HG03060 (cell line): Measurements from ENCODE around the gene SULT1B1.

Source experiments
- ATAC-seq: cut with Tn5 transposase; IDR thresholded peaks from one replicate; pipeline ENCODE4 v1.9.1; 2021; ENCODE audit warnings: low read depth, moderate number of reproducible peaks; ENCODE audit not compliant: unreplicated experiment

Gene SULT1B1

DNA sequence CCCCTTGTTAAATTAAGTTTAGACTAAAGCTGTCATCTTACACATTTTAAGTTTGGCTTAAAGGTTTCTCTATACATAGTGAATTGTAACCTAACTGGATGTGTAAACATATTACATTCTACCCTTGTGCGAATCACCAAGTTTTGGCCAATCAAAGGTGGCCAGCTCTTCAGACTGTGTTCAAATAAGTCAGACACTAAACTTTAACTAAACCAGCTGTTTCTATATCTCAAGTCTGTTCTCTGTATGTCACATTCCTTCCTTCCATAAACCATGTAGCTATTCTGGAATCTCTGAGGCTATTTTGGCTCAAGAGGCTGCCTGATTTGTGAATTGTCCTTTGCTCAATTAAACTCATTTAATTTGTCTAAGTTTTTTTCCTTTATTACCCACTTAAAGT is 6.7 kb downstream of the SULT1B1 start:
- ATAC-seq: no peak

- no peak for ATAC-seq
These were observed 10.1 kb downstream of the SULT1B1 start for GRCh38 chr4:69750346-69750745.

DNA sequence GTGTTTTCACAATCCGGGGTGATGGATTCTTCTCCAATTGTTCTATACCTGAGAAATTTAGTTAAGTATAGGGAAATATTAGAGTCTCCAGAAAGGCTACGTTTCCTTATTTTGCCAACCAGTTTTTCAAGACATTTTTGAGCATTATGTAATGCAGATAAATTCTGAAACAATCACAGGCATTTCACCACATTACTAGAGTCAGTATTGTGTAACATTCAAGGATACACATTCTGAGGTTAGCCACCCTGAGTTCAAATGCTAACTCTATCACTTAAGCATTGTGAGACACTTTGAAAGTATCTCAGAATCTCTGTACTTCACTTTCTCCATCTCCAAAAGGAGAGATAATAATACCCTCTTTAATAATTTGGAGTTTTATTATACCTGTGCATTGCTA is 10.6 kb downstream of the SULT1B1 start:
- no peak for ATAC-seq

GRCh38 chr4:69748173-69748572 is 12.2 kb downstream of the SULT1B1 start:
- ATAC-seq: no peak

DNA sequence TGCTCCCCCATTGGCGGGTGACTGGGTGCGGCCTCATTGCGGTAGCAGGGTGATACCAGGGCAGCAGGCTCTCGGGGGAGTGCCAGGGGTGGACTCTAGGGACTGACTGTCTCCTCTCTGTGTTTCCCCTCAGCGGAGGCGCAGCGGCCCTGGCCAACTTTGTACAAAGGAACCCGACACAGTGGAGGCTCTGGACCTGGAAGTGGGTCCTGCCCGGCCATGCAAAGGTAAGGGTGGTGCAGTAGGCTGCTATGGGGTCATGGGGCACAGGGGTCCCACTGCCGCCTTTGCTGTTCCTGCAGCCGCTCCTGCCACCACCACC is 16.3 kb downstream of the SULT1B1 start:
- no peak for ATAC-seq

GRCh38 chr4:69743476-69744156 is 16.8 kb downstream of the SULT1B1 start:
- no peak for ATAC-seq

- ATAC-seq: no peak
These were observed 17.8 kb downstream of the SULT1B1 start for GRCh38 chr4:69742596-69742995.

- ATAC-seq: no peak
These were observed 21.5 kb downstream of the SULT1B1 start for GRCh38 chr4:69738872-69739271.

- ATAC-seq: no peak
These were observed 25.3 kb downstream of the SULT1B1 start for GRCh38 chr4:69735119-69735518.

- no peak for ATAC-seq
These were observed 28.6 kb downstream of the SULT1B1 start for GRCh38 chr4:69731847-69732246.

GRCh38 chr4:69731241-69731640 is 29.2 kb downstream of the SULT1B1 start:
- ATAC-seq: no peak

GRCh38 chr4:69730002-69730401 is 30.4 kb downstream of the SULT1B1 start:
- no peak for ATAC-seq

GRCh38 chr4:69727926-69728325 is 32.5 kb downstream of the SULT1B1 start:
- ATAC-seq: no peak

DNA sequence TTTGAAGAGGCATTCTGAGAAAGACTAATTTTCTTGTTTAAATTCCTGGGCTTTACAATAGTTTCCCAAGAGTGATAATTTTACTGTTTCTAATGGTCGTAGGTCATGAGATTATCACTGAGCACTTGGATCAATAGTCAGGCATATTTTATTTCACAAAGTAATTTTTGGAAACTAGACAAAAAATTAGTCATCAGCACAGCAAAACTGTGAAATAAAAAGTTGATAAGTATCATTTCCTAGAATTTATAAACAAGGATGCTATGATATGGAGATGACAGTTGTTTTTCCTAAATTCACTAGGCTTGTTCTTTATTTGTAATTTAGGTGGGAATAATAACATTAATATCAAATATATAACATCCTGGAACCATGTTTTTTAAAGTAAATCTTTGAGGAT is 33.0 kb downstream of the SULT1B1 start:
- ATAC-seq: no peak

GRCh38 chr4:69726971-69727370 is 33.4 kb downstream of the SULT1B1 start:
- ATAC-seq: no peak

DNA sequence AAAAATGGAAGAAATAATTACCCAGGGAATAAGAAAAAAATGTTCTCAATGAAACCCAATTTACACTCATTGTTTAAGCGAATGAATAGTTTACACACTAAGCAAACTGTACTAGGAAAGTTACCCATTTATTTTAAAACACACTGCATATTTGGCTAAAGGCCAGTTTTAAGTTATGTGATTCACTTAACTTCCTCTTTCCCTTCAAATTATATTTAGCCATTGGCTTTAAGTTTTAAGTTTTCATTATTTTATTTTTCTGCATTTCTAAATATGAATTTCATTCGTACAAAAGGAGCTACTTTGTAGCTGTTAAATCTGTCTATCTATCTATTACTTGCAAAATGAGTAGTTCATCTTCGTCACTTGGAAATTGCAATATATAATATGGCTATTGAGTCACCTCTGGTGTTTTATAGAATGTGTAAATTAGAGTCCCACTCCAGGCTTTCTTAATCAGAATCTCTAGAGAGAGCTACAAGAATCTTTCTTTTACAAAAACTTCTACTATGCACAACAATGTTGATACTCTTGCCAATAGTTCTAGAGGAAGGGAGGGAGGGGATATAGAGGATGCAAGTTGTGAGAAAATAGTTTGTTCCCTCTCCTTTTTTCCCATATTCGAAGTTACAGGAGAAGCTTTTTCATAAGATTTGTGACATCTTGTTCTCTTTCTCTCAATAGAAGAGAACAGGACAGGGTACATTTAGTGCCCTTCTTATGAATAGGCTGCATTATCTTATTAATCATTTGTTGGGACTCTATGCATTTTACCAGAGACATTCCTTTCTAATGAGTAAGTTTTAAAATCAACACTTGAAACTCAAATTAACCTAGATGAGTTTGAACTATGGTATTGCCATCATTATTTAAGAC is 41.8 kb downstream of the SULT1B1 start:
- ATAC-seq: no peak

DNA sequence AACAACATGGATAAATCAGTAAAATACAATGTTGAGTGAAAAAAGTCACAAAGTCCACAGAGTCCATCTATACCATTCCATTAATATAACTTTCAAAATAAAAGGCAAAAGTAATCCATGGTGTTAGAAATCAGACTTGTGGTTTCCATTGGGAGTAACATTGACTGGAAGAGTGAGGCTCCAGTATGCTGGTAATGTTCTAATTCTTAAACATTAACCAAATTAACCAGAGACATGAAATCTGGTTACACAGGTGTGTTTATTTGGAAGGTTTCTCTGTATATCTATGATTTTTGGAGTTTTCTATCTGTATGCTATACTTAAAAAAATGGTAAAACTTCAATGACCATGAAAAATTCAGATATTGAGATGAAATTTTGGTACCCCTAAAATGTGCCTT is 42.6 kb downstream of the SULT1B1 start:
- no peak for ATAC-seq

GRCh38 chr4:69716654-69717053 is 43.8 kb downstream of the SULT1B1 start:
- no peak for ATAC-seq

DNA sequence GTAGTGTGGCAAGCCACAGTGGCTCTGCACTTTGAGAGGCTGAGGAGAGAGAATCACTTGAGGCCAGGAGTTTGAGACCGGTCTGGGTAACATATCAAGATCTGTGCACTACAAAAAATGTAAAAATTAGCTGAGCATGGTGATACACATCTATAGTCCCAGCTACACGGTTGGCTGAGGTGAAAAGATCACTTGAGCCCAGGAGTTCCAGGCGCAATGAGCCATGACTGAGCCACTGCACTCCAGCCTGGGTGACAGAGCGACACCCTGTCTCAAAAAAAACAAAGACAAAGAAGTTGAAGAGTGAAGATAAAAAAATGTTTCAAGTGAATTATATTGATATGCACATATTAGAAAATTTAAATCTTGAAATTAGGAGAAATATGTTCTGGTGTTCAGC is 46.3 kb downstream of the SULT1B1 start:
- ATAC-seq: no peak

- no peak for ATAC-seq
These were observed 46.8 kb downstream of the SULT1B1 start for GRCh38 chr4:69713593-69713992.

GRCh38 chr4:69710580-69710979 is 49.8 kb downstream of the SULT1B1 start:
- ATAC-seq: no peak

DNA sequence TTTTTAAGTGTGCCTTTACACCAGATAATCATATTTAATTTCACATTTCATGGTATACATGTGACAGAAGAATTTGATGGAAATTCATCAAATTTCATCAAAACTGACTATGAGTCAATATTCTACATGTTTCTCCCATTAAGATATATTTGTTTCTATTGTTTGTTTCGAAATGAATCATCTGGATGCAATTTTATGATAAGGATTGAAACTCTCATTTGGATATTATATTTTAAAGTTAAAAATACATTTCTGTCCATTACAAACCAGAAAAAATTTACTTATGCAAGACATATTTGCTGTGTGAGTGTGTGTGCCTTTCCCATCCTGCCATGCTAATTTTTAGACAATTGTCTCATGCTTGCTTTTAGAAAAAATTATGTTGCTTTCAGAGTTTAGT is 52.2 kb downstream of the SULT1B1 start:
- ATAC-seq: no peak
